OCI-LY7 (cell line): ENCODE measurements around the gene KCNK16. TPM values are rescaled to one million over a fixed set of nuclear protein-coding genes. Genes with fewer than 3 reads are reported as not detected.

Source experiments
- BruUV-seq: library from RNA; stranded (reverse); fragments of 400-500 nt; replicated peaks from 2 replicates; lab custom pipeline; 2021; lab: Mats Ljungman, UMichigan
- CTCF ChIA-PET: fragments of 300-600 bp; sonication (Branson Sonifier 250); formaldehyde crosslinking; loops from one replicate; lab custom pipeline; 2022; ENCODE audit warnings: antibody characterized with exemption; ENCODE audit not compliant: unreplicated experiment; lab: Charles Lee
- POLR2A ChIA-PET: fragments of 300-600 bp; sonication (Branson Sonifier 250); formaldehyde crosslinking; loops from one replicate; lab custom pipeline; 2022; ENCODE audit warnings: antibody characterized with exemption; lab: Charles Lee
- DNase-seq: peaks from one replicate; pipeline ENCODE4 v3.0.0-alpha.2; 2015; ENCODE audit warnings: low spot score
- H2AFZ ChIP-seq: fragments of 200-600 bp; sonication (generic), shearing (Covaris generic); 2 replicates; pipeline ENCODE4 v1.6.1; 2014; ENCODE audit warnings: mild to moderate bottlenecking, antibody characterized with exemption, low read length, moderate library complexity
- H3K27ac ChIP-seq: fragments of 200-600 bp; sonication (generic); 2 replicates; pipeline ENCODE4 v1.5.1; 2014; ENCODE audit warnings: mixed run types, low read depth, mild to moderate bottlenecking, moderate library complexity, low read length, inconsistent platforms; ENCODE audit not compliant: poor library complexity, severe bottlenecking
- H3K36me3 ChIP-seq: fragments of 200-600 bp; sonication (generic); 2 replicates; pipeline ENCODE4 v1.6.1; 2014; ENCODE audit warnings: mild to moderate bottlenecking, antibody characterized with exemption, low read length, moderate library complexity, mixed read lengths; ENCODE audit not compliant: insufficient read depth
- H3K4me1 ChIP-seq: fragments of 200-600 bp; sonication (generic); 2 replicates; pipeline ENCODE4 v1.5.1; 2014; ENCODE audit warnings: mild to moderate bottlenecking, low read length; ENCODE audit not compliant: insufficient read depth, poor library complexity, severe bottlenecking
- H3K4me2 ChIP-seq: fragments of 200-600 bp; sonication (generic); 2 replicates; pipeline ENCODE4 v1.6.1; 2014; ENCODE audit warnings: mild to moderate bottlenecking, low read length
- H3K4me3 ChIP-seq: fragments of 200-600 bp; sonication (generic); 2 replicates; pipeline ENCODE4 v1.5.1; 2014; ENCODE audit warnings: mild to moderate bottlenecking, low read depth, low read length; ENCODE audit not compliant: poor library complexity, severe bottlenecking
- H3K79me2 ChIP-seq: fragments of 200-600 bp; sonication (generic); 2 replicates; pipeline ENCODE4 v1.6.1; 2016; ENCODE audit warnings: low read depth, mild to moderate bottlenecking, low read length, moderate library complexity, mixed read lengths; ENCODE audit not compliant: insufficient read depth
- H3K9me2 ChIP-seq: fragments of 200-600 bp; sonication (generic); 2 replicates; pipeline ENCODE4 v1.6.1; 2016; ENCODE audit warnings: mild to moderate bottlenecking, low read length, mixed read lengths; ENCODE audit not compliant: insufficient read depth
- H3K9me3 ChIP-seq: fragments of 200-600 bp; sonication (generic); 2 replicates; pipeline ENCODE4 v1.6.1; 2014; ENCODE audit warnings: mild to moderate bottlenecking, mixed run types, low read length, mixed read lengths
- H4K20me1 ChIP-seq: fragments of 200-600 bp; sonication (generic); 2 replicates; pipeline ENCODE4 v1.6.1; 2014; ENCODE audit warnings: mild to moderate bottlenecking, antibody characterized with exemption, low read length, moderate library complexity, mixed read lengths; ENCODE audit not compliant: insufficient read depth
- EZH2phosphoT487 ChIP-seq: fragments of 200-600 bp; sonication (generic); IDR thresholded peaks from 2 replicates; pipeline ENCODE4 v1.6.1; 2018; ENCODE audit warnings: low read depth, borderline replicate concordance, mild to moderate bottlenecking, mixed run types, antibody characterized with exemption, low read length, moderate library complexity, mixed read lengths
- intact Hi-C: fragments of 100-400 bp; cut with micrococcal nuclease; formaldehyde crosslinking; loops from one replicate; pipeline ENCODE4 v1.10.0; 2022; ENCODE audit not compliant: unreplicated experiment
- total RNA-seq, 2 experiments: library from RNA; depleted of rRNA in 1 of 2; stranded (reverse); fragments of >200 nt in 1 of 2; shearing (Covaris generic) in 1 of 2; gene quantifications; 2 replicates each; pipeline ENCODE4 v1.2.3, GENCODE V29; 2014 to 2022
- TF ChIP-seq, protein P1 (sequence below): fragments of 200-600 bp; sonication (generic); conservative IDR thresholded peaks from 2 replicates; pipeline ENCODE4 v1.5.1; 2014; ENCODE audit warnings: mild to moderate bottlenecking, antibody characterized with exemption, low read length, moderate library complexity, mixed read lengths

Gene KCNK16
- total RNA-seq, 2 experiments from 2014 or later = not detected

DNA sequence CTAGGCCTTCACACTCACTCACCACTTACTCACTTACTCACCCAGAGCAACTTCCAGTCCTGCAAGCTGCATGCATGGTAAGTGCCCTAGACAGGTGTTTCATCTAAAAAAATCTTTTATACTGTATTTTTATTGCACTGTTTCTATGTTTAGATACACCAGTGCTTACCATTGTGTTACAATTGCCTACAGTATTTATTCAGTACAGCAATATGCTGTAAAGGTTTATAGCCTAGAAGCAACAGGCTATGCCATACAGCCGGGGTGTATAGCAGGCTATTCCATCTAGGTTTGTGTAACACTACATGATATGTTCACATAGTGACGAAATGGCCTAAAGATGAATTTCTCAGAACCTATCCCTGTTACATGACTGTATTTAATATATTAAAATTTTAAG is 56.1 kb downstream of the KCNK16 start:
- intact Hi-C loops = no loop called here
- Histone ChIP-seq H2AFZ (no peak overlapping the region), H4K20me1 (no peaks in the 10 kb centered on the region), H3K27ac (no peak overlapping the region), H3K4me3 (no peak overlapping the region), H3K79me2 (no peaks in the 10 kb centered on the region), H3K4me1 (no peaks in the 10 kb centered on the region), H3K9me2 (no peaks in the 10 kb centered on the region), H3K9me3 (no peaks in the 10 kb centered on the region), H3K36me3 (no peaks in the 10 kb centered on the region), H3K4me2 (no peak overlapping the region)
- no peak for TF ChIP-seq EZH2phosphoT487
- TF ChIP-seq, protein P1, sequence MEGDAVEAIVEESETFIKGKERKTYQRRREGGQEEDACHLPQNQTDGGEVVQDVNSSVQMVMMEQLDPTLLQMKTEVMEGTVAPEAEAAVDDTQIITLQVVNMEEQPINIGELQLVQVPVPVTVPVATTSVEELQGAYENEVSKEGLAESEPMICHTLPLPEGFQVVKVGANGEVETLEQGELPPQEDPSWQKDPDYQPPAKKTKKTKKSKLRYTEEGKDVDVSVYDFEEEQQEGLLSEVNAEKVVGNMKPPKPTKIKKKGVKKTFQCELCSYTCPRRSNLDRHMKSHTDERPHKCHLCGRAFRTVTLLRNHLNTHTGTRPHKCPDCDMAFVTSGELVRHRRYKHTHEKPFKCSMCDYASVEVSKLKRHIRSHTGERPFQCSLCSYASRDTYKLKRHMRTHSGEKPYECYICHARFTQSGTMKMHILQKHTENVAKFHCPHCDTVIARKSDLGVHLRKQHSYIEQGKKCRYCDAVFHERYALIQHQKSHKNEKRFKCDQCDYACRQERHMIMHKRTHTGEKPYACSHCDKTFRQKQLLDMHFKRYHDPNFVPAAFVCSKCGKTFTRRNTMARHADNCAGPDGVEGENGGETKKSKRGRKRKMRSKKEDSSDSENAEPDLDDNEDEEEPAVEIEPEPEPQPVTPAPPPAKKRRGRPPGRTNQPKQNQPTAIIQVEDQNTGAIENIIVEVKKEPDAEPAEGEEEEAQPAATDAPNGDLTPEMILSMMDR = no peak
- DNase-seq = no peak
- CTCF ChIA-PET = no interaction called here
- no TSS peak for BruUV-seq
- POLR2A ChIA-PET = interaction anchor here (1.8 kb wide), 1 partner anchor 11 kb away, joined by 5 read pairs; no protein-coding TSS in a partner anchor

Other genes with a start within 250 kb of the KCNK16 start
- gene SAYSD1, start 207.5 kb downstream of the KCNK16 start, total RNA-seq (2014; rRNA removed; shearing (Covaris generic)) = 14.1 and 15.6 TPM in 2 replicates
- gene SAYSD1, start 207.5 kb downstream of the KCNK16 start, total RNA-seq (2022) = 10.7 and 11.7 TPM in 2 replicates
- not detected in 2 replicates for gene KCNK5, start 93.2 kb downstream of the KCNK16 start, total RNA-seq (2014; rRNA removed; shearing (Covaris generic))
- not detected in 2 replicates for gene KCNK5, start 93.2 kb downstream of the KCNK16 start, total RNA-seq (2022)
- gene KCNK17, start 8.3 kb downstream of the KCNK16 start, total RNA-seq (2014; rRNA removed; shearing (Covaris generic)) = not detected in 2 replicates
- not detected in 2 replicates for gene KCNK17, start 8.3 kb downstream of the KCNK16 start, total RNA-seq (2022)